DLD1 (cell line): ENCODE measurements around the gene GJC2.

Source experiments
- in situ Hi-C: cut with HindIII; loops from 2 replicates; pipeline ENCODE4 v1.10.0; 2017; ENCODE audit warnings: low sequenced_read_pairs

GJC2 gene

DNA sequence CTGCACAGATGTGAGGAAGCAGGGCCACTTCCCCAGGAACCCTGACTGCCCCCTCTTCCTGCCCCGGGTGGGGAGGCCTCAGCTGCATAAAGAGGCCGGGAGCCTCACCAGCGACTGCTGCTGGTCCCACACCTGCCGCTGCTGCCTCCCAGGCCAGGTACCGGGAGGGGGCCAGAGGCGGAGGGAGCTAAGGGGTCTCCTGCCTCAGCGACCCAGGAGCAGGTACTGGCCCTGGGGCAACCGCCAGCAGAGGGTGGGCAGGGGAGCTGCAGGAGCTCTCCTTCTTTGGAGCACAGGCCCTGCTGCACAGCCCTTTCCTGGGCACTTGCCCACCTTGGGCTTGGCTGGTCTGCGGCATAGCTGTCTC lies 6.8 kb downstream of the GJC2 start:
- in situ Hi-C loops: no loop called here

DNA sequence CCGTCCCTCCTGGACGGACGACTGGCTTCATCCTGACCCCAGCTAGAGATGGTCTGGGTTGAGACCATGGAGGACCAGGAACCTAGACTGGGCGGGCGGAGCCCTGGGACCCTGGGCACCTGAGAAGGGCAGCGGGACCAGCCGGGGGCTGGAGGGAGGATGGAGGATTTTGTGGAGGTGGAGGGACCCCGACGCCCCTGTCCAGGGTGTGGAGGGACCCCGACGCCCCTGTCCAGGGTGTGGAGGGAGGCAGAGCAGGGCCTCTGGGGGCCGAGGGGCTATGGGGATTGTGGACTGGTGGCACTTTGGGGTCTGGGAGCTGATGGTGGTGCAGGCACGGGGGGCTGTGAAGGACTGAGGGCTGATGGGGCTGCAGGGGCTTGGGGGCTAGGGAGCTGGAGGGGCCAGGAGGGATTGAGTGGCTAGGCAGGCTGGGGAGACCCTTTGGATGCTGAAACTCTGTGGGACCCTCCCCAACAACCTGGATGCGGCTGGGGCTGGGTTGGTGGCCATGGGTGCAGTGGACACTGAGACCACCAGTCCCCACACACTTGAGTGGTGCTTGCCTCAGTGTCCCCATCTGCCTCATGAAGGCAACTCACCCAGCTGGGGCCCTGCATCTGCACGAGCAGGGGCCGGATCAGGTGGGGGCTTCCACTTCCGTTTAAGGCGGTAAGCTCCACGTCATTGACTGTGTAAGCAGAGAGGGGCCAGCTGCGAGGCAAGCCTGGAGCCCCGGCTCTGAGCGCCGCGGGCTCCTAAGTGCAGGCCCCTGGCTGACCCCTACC lies 7.4 kb downstream of the GJC2 start:
- in situ Hi-C loops: no loop called here

DNA sequence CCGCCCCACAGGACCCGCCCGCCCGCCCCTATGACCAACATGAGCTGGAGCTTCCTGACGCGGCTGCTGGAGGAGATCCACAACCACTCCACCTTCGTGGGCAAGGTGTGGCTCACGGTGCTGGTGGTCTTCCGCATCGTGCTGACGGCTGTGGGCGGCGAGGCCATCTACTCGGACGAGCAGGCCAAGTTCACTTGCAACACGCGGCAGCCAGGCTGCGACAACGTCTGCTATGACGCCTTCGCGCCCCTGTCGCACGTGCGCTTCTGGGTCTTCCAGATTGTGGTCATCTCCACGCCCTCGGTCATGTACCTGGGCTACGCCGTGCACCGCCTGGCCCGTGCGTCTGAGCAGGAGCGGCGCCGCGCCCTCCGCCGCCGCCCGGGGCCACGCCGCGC lies 8.0 kb downstream of the GJC2 start:
- in situ Hi-C loops: no loop called here

DNA sequence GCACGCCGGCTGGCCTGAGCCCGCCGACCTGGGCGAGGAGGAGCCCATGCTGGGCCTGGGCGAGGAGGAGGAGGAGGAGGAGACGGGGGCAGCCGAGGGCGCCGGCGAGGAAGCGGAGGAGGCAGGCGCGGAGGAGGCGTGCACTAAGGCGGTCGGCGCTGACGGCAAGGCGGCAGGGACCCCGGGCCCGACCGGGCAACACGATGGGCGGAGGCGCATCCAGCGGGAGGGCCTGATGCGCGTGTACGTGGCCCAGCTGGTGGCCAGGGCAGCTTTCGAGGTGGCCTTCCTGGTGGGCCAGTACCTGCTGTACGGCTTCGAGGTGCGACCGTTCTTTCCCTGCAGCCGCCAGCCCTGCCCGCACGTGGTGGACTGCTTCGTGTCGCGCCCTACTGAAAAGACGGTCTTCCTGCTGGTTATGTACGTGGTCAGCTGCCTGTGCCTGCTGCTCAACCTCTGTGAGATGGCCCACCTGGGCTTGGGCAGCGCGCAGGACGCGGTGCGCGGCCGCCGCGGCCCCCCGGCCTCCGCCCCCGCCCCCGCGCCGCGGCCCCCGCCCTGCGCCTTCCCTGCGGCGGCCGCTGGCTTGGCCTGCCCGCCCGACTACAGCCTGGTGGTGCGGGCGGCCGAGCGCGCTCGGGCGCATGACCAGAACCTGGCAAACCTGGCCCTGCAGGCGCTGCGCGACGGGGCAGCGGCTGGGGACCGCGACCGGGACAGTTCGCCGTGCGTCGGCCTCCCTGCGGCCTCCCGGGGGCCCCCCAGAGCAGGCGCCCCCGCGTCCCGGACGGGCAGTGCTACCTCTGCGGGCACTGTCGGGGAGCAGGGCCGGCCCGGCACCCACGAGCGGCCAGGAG lies 8.6 kb downstream of the GJC2 start:
- in situ Hi-C loops: no loop called here

DNA sequence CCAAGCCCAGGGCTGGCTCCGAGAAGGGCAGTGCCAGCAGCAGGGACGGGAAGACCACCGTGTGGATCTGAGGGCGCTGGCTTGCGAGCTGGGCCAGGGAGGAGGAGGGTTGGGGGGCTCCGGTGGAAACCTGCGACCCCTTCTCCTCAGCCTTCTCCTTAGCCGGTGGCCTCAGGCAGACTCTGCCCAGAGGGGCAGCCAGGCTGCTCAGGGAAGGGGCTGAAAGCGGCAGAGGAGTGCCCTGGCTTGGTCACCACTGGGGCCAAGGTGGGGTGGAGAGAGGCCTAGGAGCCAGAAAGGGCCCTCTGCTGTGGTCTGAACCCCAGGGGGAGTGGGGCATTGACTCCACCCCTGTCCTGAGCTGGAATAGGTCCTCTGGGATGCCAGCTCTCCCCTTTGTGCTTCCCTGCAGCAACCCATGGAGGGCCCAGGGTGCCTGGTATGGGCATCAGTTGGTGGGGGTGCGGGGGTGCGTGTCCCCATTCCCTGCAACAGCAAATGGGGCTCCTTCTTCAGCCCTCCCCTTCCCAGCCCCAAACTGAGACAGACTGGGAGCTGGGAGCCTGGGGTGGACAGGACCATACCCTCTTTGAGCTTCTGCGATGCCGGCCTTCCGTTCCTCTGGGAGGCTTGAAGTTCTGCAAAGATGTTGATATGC lies 9.4 kb downstream of the GJC2 start:
- in situ Hi-C loops: no loop called here

DNA sequence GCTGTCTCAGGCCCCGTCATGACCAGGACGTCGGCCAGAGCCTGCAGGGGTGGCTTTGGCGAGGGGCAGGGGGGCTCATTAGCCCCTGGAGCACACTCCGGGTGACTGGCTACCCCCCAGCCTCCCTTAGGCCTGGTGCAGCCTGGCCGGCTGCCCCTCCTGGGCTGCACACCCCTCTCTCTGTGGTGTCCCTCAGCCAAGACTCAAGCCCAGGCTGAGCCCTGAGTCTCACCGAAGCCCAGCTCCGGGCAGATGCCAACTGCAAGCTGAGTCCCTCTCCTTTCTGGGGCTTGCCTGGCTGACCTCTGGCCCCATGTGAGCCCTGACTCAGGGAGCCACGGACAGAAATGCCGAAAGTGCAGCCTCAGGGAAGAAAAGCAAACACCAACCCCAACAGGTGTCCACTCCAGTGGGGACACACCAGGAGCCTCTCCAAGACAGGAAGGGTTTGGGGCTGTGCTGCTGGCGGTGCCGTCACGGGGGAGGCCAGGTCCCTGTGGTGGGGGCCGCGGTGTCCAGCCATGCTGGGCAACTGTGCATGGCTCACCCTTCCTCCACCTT lies 10.6 kb downstream of the GJC2 start:
- in situ Hi-C loops: no loop called here

DNA sequence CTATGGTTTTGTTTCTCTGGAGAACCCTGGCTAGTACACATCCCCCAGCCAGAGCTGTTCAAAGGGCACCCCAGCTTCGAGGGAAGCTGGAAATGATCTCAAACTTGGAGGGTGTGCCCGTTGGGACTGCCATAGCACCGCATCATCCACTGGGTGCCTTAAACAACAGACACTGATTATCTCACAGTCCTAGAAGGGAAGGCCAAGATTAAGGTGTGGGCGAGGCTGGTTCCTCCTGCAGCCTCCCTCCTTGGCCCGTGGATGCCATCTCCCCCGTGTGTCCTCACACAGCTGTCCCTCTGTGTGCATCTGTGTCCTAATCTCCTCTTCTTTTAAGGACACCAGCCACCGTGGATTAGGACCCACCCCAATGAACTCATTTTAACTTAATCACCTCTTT lies 11.6 kb downstream of the GJC2 start:
- in situ Hi-C loops: no loop called here

DNA sequence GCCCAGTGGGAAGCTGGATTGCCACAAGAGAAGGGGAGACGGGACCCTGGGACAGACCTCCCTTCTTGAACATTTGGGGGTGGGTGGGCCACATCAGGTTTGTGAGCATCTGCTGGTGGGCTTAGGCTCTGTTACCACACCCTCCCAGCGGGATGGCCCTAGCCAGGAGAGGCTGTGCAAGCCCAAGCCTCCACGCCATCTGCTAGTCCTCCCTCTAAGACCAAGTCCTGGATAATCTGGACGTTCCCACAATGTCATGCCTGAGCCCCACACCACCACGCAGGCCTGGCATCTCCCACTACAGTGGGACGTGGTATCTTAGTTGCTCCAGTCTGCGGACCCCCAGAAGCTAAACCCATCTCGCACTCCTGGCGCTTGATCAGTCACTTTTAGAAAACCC lies 12.1 kb downstream of the GJC2 start:
- in situ Hi-C loops: no loop called here

DNA sequence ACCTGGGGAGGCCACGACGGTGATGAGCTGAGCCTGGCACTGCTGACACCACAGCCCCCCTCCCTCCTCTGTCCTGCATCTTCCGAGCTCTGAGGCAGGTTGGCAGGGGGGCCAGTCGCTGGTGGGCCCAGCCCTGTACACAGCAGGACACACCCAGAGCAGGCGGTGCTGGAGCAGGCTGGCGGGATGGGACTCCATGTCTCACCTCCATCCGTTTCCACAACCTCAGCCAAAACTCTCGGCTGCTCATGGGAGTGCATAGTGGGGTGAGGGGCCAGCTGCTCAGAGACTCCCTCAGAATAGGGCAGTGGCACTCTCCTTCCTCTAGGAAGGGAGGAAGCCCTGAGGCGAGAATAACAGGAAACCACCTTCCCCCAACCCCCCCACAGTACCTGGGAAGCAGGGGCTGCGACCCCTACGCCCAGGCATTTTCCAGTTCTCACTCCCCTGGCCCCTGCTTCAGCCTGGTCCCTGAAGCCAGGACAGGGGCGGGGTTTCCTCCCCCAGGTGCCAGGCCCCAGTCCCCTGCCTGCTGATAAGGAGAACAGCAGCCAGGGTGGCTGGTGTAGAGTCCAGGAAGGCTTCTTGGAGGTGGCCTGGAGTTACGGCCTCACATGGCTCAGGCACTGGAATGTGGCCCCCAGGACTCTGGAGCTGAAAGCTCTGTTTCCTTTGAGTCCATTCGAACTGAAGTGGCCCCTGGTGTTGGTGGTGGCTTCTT lies 12.7 kb downstream of the GJC2 start:
- in situ Hi-C loops: no loop called here

DNA sequence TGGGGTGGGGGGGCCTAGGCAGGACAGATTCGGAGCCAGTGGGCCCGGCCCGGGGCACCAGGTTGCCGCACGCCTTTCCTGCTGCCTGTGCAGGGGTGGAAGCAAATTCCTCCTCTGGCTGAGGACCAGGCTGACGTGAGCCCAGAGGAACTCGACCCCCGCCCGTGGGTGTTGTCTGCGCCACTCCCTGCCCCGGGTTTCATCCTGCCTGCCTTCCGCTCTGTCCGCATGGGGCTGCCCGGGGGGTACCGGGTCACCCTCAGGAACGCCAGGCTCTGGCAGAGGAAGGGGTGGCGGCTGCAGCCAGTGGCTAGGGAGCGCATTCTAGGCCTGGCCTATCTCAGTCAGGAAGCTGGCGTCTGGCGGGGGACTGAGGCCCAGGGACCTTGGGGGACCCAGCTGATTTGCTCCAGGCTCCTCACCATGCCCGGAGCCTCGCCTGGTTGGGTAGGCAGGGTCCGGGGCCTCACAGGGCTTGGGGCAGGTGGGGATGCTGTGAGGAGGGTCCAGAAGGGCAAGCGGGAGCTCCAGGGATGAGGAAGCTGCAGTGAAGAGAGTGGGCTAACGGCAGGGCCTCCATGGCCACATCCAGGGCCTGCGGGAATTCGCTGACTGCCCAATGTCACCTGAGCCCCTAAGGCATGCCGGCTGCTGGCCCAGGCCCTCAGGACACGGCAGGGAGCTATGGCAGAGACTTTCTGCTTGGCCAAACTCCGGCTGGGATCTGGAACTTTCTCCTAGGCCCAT lies 13.4 kb downstream of the GJC2 start:
- in situ Hi-C loops: no loop called here

DNA sequence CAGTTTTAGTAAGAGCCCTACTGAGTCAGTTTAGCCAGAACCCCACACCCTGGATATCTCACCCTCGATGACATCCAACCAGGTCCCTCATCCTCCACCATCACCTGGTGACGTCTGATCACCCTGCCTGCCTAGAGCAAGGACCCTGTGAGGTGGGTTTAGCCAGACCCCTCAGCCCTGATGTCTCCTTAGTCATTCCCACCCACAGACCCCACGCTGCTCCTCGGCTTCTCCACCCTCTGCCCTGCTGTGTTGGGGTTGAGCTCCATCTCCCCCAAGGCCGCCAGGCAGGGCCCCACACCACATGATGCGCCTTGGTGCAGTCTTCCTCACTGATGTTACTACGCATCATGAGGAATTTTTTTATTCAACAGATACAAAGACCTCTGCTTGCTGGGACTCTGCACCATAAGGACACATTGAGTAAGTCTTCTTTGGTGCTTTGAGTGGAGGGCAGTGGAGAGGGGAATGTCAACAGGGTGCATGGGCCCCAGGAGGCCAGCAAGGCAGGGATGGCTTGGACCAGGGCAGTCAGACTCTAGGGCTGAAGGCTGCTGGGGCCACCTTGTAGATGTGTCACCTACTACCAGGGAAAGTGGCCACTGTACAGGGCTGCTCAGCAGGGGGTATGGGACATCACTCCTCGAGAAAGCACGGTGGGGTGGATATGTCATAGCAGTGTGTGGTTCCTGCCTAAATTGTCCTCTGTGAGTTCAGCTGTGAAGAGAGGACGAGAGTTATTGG lies 14.2 kb downstream of the GJC2 start:
- in situ Hi-C loops: no loop called here

DNA sequence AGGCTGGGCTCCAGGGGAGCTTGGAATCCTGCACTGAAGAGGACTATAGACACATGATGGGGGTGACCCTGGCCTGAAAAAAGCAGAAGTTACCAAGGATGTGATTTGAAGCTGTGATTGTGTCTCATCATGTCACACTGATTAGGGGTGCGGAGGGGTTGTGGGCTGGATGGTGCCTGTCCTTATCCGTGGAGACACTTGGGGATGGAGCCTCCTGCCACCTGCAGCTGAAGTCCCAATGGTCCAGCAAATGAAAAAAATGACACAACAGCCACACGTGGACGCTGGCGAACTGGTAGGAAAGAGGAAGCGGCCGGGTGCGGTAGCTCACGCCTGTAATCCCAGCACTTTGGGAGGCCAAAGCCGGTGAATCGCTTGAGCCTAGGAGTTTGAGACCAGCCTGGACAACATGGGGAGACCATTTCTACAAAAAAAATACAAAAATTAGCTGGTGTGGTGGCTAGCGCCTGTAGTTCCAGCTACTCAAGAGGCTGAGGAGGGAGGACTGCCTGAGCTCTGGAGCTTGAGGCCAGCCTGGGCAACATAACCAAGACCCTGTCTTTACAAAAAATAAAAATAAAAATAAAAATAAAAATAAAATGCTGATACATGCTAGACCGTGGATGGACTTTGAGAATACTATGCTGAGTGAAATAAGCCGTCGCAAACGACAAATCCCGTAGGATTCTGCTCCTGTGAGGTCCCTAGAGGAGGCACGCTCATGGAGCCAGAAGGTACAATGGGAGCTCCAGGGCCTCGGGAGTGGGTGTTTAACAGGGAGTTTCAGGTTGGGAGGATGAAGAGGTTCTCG lies 15.0 kb downstream of the GJC2 start:
- in situ Hi-C loops: no loop called here

DNA sequence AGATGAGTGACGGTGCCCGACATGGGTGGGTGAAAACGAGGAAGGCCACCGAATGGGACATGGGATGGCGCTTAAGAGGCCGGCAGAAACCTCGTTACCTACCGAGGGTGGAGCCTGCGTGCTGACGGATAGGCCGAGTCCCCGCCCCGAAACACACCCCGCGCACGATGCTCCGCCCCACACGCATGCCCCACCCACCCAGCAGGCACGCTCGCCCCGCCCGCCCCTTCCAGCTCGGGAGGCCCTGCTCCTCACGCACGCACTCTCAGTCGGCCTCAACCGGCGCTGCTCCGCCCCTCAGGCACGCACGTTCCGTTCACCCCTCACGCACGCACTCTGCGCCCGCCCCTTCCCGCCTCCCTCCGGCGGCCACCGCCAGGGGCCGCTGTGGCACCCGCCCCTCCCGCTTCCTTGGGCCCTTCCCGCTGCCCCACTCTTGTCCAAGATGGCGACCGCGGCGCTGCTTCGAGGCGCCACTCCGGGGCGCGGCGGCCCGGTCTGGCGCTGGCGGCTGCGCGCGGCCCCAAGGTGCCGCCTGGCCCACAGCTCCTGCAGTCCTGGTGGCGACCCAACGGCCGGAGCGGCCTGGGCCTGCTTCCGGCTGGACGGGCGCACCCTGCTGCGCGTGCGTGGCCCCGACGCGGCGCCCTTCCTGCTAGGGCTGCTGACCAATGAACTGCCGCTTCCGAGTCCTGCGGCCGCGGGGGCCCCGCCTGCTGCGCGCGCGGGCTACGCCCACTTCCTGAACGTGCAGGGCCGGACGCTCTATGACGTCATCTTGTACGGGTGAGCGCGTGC lies 15.8 kb downstream of the GJC2 start, which contains the start of gene IBA57:
Gene IBA57, plus strand, starts transcription at position 433 of the 798 bp plus-strand sequence. Its CDS starts 13 bp downstream, at position 446.
- in situ Hi-C loops: no loop called here

DNA sequence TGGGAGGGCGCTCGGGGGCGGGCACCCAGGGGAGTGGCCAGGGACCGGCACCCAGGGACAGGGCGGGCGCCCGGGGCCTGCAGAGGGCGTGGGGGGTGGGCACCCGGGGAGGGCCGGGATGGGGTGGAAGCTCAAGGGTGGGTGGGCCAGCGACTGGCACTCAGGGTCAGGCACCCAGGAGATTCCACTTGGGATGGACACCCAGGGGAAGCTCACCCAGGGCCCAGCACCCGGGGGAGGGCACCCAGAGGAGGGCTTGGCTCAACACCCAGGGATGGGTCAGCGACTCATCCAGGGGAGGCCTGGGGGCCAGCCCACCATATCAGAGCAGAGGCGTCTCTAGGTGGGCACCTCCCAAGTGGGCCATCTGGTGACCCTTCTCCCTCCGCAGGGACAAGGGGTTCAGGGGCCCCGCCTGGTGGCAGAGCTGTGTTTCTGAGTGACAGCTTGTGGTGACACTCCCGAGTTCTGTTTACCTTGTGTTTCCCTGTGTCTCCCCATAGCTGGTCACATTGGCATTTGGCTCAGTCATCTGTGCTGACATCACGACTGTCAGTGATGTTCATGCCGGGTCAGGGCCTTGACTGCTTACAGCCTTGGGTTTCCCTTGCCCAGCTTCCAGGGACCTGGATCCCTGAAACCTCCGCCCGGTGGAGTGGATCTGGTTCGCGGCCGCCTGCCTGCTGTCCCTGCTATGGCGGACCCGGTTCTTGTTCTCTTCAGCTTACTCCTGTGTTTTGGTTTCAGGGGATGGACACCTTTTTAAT lies 16.6 kb downstream of the GJC2 start:
- in situ Hi-C loops: no loop called here

DNA sequence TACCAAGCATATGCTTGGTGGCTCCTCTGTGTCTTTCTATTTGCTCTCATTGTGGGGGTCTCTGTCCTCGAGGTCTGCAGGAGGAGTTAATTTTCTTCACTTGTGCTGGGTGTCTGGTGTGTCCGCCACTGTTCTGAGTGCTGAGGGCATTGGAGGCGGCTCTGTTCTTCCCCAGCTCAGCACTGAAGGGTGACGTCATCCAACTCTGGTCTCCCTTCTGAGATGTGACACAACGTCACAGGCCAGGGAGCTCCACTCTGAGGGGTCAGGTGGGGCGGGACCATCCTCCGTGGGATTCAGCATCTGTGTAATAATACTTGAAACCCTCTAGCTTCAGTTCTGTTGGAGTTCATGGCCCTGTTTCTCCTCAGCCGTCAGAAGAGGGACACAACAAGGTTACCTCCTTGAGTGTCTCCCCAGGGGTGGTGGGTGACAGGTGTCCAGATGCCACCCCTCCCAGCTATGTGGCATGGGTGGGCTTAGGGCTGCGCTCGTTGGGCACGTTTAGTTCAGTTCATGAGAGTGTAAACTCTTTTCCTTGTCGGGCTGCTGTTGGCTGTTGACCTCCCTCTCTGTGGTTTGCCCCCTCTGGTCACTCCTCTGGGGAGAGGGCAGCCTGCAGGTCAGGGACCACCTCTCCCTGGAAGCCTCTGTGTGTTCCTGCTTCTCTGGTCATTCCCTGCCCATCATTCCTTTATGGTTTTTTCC lies 19.0 kb downstream of the GJC2 start:
- in situ Hi-C loops: no loop called here

DNA sequence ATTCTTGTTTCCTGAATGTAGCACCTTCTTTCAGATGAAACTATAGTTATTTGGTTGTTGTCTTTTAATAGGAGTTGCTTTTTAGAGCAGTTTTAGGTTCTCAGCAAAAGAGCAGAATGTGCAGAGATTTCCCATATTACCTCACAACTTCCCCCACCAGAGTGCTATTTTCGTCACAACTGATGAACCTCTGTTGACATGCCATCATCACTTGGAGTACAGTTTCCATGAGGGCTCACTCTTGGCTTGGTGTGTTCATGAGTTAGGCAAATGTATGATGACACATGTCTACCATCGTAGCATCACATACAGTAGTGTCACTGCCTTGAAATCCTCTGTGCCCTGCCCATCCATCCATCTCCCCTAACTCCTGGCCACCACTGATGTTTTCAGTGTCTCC lies 19.6 kb downstream of the GJC2 start:
- in situ Hi-C loops: no loop called here
